Thoracic aorta (tissue), 2 donors: ENCODE data around the gene HCFC1. TPM values are rescaled to one million over a fixed set of nuclear protein-coding genes. Genes with fewer than 3 reads are reported as not detected.

Source experiments
- total RNA-seq, 2 donors: library from RNA; depleted of rRNA; stranded (reverse); fragments of >200 nt; gene quantifications; one replicate each; pipeline versions ENCODE4 v1.1.0 to v1.2.3, GENCODE V29; 2016

HCFC1 gene
- total RNA-seq, 2 donors from 2014 or later, result 51.6 to 58.9 TPM

Other genes starting within 250 kb of the HCFC1 start
- 100 to 1,000 TPM in 1 of 2 donors, 10 to 100 TPM in 1; 82.7 to 104 TPM for gene BCAP31, start 247.4 kb downstream of the HCFC1 start, total RNA-seq
- gene ABCD1, start 247.0 kb downstream of the HCFC1 start, total RNA-seq, result 10 to 100 TPM; 24.3 to 40.6 TPM
- 10 to 100 TPM; 40.8 to 52.2 TPM for gene PLXNB3, start 207.6 kb downstream of the HCFC1 start, total RNA-seq
- 1 to 10 TPM; 4.9 to 9.5 TPM for gene SRPK3, start 190.8 kb downstream of the HCFC1 start, total RNA-seq
- gene IDH3G, start 177.4 kb downstream of the HCFC1 start, total RNA-seq, result 10 to 100 TPM; 70.9 to 91.9 TPM
- gene SSR4, start 177.2 kb downstream of the HCFC1 start, total RNA-seq, result 100 to 1,000 TPM; 103 to 299 TPM
- gene PDZD4, start 141.3 kb downstream of the HCFC1 start, total RNA-seq, result 10 to 100 TPM in 1 of 2 donors, 1 to 10 TPM in 1; 4.4 to 11.6 TPM
- 10 to 100 TPM in 1 of 2 donors, 1 to 10 TPM in 1; 1.1 to 18.3 TPM for gene L1CAM, start 85.6 kb downstream of the HCFC1 start, total RNA-seq
- not detected for gene AVPR2, start 67.1 kb downstream of the HCFC1 start, total RNA-seq
- gene ARHGAP4, start 45.6 kb downstream of the HCFC1 start, total RNA-seq, result 10 to 100 TPM; 31.7 to 92.1 TPM
- 10 to 100 TPM; 60.1 to 66.4 TPM for gene NAA10, start 36.8 kb downstream of the HCFC1 start, total RNA-seq
- gene RENBP, start 27.2 kb downstream of the HCFC1 start, total RNA-seq, result 10 to 100 TPM; 11.2 to 21.4 TPM
- gene TMEM187, start 936 bp upstream of the HCFC1 start, total RNA-seq, result 10 to 100 TPM in 1 of 2 donors, under 1 TPM in 1; 0.78 to 23.4 TPM
- 10 to 100 TPM; 71.0 to 83.9 TPM for gene IRAK1, start 48.1 kb upstream of the HCFC1 start, total RNA-seq
- gene MECP2, start 125.9 kb upstream of the HCFC1 start, total RNA-seq, result 100 to 1,000 TPM in 1 of 2 donors, 10 to 100 TPM in 1; 57.0 to 113 TPM
- gene OPN1LW, start 172.4 kb upstream of the HCFC1 start, total RNA-seq, result not detected
- gene OPN1MW, start 210.8 kb upstream of the HCFC1 start, total RNA-seq, result not detected
- gene OPN1MW2, start 247.9 kb upstream of the HCFC1 start, total RNA-seq, result not detected